ENCODE measurements around the gene PTPRG. TPM values are rescaled to one million over a fixed set of nuclear protein-coding genes. Genes with fewer than 3 reads are reported as not detected.

The PTPRG gene
- total RNA-seq, 2 donors from 2014 or later, result 23.9 to 31.6 TPM

DNA sequence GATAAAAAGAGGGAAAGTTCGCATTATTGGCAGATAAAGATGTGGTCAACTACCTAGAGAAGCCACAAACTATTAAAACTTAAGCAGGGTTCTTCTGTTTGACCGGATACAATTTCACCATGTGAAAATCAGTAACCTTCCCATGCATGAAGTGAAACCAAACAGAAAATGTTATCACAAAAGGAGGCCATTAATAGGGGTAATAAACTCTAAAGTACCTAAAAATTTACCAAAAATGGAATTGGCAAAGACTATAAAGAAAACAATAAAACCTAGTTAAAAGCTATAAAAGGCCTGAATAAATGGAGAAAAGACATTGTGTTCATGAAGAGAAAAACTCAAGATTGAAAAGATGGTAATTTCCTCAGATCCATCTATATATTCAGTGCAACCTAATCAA lies 728.6 kb downstream of the PTPRG start:
- no peaks in the 10 kb centered on the region for H3K27me3 ChIP-seq
- ATAC-seq, result no peak
- no peak overlapping the region for H3K27ac ChIP-seq
- H3K9me3 ChIP-seq, result no peaks in the 10 kb centered on the region
- WGBS, 2 donors, result 91 to 96% methylated on average over 2 of the region's 2 CpGs
- H3K4me3 ChIP-seq, result no peak overlapping the region
- intact Hi-C loops (cut with DNase I), result no loop called here
- no peaks in the 10 kb centered on the region for H3K36me3 ChIP-seq (replicated peaks in 1 of 2; ENCODE audit: insufficient read depth in 1 of 2, low read depth in 2 of 2)
- no peak for DNase-seq
- no peaks in the 10 kb centered on the region for H3K4me1 ChIP-seq
- no peak for TF ChIP-seq POLR2A (IDR thresholded peaks at IDR 0.05)
- TF ChIP-seq, protein P1, sequence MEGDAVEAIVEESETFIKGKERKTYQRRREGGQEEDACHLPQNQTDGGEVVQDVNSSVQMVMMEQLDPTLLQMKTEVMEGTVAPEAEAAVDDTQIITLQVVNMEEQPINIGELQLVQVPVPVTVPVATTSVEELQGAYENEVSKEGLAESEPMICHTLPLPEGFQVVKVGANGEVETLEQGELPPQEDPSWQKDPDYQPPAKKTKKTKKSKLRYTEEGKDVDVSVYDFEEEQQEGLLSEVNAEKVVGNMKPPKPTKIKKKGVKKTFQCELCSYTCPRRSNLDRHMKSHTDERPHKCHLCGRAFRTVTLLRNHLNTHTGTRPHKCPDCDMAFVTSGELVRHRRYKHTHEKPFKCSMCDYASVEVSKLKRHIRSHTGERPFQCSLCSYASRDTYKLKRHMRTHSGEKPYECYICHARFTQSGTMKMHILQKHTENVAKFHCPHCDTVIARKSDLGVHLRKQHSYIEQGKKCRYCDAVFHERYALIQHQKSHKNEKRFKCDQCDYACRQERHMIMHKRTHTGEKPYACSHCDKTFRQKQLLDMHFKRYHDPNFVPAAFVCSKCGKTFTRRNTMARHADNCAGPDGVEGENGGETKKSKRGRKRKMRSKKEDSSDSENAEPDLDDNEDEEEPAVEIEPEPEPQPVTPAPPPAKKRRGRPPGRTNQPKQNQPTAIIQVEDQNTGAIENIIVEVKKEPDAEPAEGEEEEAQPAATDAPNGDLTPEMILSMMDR (IDR thresholded peaks at IDR 0.05), result no peak

- TF ChIP-seq, protein P1 (IDR thresholded peaks at IDR 0.05), result no peak
- no peak for TF ChIP-seq POLR2A (IDR thresholded peaks at IDR 0.05)
- Histone ChIP-seq H3K36me3 (replicated peaks in 1 of 2; ENCODE audit: insufficient read depth in 1 of 2, low read depth in 2 of 2) (no peaks in the 10 kb centered on the region), H3K4me1 (no peaks in the 10 kb centered on the region), H3K27me3 (no peaks in the 10 kb centered on the region), H3K9me3 (no peaks in the 10 kb centered on the region), H3K4me3 (no peak overlapping the region), H3K27ac (no peak overlapping the region)
- DNase-seq (no peak), ATAC-seq (no peak)
- intact Hi-C loops (cut with DNase I), result no loop called here
- 88 to 96% methylated on average over 2 of the region's 2 CpGs for WGBS, 2 donors
These were observed 731.8 kb downstream of the PTPRG start for GRCh38 chr3:62293051-62293780.

- TF ChIP-seq, protein P1 (IDR thresholded peaks at IDR 0.05), result no peak
- no peak for TF ChIP-seq POLR2A (IDR thresholded peaks at IDR 0.05)
These were observed 734.2 kb downstream of the PTPRG start for GRCh38 chr3:62295571-62295970.

GRCh38 chr3:62300617-62301016 lies 739.2 kb downstream of the PTPRG start:
- Histone ChIP-seq H3K9me3 (no peaks in the 10 kb centered on the region), H3K4me1 (no peaks in the 10 kb centered on the region), H3K27ac (no peak overlapping the region), H3K27me3 (no peaks in the 10 kb centered on the region), H3K36me3 (replicated peaks in 1 of 2; ENCODE audit: insufficient read depth in 1 of 2, low read depth in 2 of 2) (no peaks in the 10 kb centered on the region), H3K4me3 (no peak overlapping the region)
- TF ChIP-seq, protein P1 (IDR thresholded peaks at IDR 0.05), result no peak
- TF ChIP-seq POLR2A (IDR thresholded peaks at IDR 0.05), result no peak
- DNase-seq (no peak), ATAC-seq (no peak)
- intact Hi-C loops (cut with DNase I), result no loop called here
- 39 to 43% methylated on average over 3 of the region's 3 CpGs for WGBS, 2 donors

More at GRCh38 chr3:62295571-62295970, 734.2 kb downstream of the PTPRG start:
- no peak overlapping the region for H3K4me3 ChIP-seq
- intact Hi-C loops (cut with DNase I), result no loop called here
- H3K27me3 ChIP-seq, result no peaks in the 10 kb centered on the region
- no peak for DNase-seq
- no peaks in the 10 kb centered on the region for H3K9me3 ChIP-seq
- H3K4me1 ChIP-seq, result no peaks in the 10 kb centered on the region
- ATAC-seq, result no peak
- 80 to 87% methylated on average over 2 of the region's 2 CpGs for WGBS, 2 donors
- H3K36me3 ChIP-seq (replicated peaks in 1 of 2; ENCODE audit: insufficient read depth in 1 of 2, low read depth in 2 of 2), result no peaks in the 10 kb centered on the region
- no peak overlapping the region for H3K27ac ChIP-seq

- DNase-seq (no peak), ATAC-seq (no peak)
- Histone ChIP-seq H3K36me3 (replicated peaks in 1 of 2; ENCODE audit: insufficient read depth in 1 of 2, low read depth in 2 of 2) (no peaks in the 10 kb centered on the region), H3K27me3 (no peaks in the 10 kb centered on the region), H3K9me3 (no peaks in the 10 kb centered on the region), H3K4me1 (no peaks in the 10 kb centered on the region), H3K4me3 (no peak overlapping the region), H3K27ac (no peak overlapping the region)
- intact Hi-C loops (cut with DNase I), result no loop called here
- TF ChIP-seq, protein P1 (IDR thresholded peaks at IDR 0.05), result no peak
- TF ChIP-seq POLR2A (IDR thresholded peaks at IDR 0.05), result no peak
- WGBS, 2 donors, result 34 to 45% methylated on average over 1 of the region's 1 CpG
These were observed 750.8 kb downstream of the PTPRG start for GRCh38 chr3:62312201-62312600.

Data from body of pancreas (tissue), 4 donors.